HG03066 (cell line): ENCODE data around the gene ADAMTS17.

ENCODE experiments used
- ATAC-seq: cut with Tn5 transposase; IDR thresholded peaks from one replicate; pipeline ENCODE4 v1.9.1; 2021; ENCODE audit warnings: low read depth; ENCODE audit not compliant: unreplicated experiment

Gene ADAMTS17, protein sequence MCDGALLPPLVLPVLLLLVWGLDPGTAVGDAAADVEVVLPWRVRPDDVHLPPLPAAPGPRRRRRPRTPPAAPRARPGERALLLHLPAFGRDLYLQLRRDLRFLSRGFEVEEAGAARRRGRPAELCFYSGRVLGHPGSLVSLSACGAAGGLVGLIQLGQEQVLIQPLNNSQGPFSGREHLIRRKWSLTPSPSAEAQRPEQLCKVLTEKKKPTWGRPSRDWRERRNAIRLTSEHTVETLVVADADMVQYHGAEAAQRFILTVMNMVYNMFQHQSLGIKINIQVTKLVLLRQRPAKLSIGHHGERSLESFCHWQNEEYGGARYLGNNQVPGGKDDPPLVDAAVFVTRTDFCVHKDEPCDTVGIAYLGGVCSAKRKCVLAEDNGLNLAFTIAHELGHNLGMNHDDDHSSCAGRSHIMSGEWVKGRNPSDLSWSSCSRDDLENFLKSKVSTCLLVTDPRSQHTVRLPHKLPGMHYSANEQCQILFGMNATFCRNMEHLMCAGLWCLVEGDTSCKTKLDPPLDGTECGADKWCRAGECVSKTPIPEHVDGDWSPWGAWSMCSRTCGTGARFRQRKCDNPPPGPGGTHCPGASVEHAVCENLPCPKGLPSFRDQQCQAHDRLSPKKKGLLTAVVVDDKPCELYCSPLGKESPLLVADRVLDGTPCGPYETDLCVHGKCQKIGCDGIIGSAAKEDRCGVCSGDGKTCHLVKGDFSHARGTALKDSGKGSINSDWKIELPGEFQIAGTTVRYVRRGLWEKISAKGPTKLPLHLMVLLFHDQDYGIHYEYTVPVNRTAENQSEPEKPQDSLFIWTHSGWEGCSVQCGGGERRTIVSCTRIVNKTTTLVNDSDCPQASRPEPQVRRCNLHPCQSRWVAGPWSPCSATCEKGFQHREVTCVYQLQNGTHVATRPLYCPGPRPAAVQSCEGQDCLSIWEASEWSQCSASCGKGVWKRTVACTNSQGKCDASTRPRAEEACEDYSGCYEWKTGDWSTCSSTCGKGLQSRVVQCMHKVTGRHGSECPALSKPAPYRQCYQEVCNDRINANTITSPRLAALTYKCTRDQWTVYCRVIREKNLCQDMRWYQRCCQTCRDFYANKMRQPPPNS

DNA sequence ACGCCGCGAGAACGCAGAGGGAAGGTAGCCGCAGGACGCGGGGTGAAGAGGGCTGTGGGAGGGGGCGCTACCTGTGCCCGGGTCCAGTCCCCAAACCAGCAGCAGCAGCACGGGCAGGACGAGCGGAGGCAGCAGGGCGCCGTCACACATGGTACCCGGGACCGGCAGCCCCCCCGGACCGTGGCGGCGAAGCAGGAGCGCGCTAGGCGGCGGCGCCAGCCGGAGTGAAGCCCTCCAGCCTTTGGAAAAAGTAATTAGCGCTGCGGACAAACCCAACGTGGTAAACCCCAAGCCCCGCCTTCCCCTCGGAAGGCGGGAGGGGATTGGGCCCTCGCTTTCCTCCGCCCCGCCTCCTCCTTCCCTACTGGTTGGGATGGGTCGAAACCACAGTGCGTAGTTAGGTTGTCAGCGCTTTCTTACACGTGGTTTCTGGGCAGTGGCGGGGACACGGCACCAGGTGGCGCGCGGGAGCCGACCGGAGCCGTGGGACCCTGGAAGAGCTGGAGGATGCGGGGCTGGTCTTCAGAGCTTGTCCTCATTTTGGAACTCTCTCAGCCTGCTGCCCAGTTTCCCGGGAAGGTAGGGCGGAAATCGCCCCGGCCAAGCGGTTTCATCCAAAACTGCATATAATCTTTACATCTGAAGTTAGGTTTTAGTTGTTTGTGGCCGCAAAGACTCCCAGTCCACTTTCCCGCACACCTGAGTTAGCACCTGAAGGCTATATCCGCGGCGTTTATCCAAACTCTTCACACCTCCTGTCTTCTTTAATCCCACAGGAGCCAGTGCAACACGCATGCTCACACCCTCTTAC lies at the start of gene ADAMTS17:
Gene ADAMTS17 (minus strand): TSS at position 226 of the 811 bp plus-strand sequence. CDS start 76 bp downstream, at position 150.
- ATAC-seq, result peak; percentile 94

DNA sequence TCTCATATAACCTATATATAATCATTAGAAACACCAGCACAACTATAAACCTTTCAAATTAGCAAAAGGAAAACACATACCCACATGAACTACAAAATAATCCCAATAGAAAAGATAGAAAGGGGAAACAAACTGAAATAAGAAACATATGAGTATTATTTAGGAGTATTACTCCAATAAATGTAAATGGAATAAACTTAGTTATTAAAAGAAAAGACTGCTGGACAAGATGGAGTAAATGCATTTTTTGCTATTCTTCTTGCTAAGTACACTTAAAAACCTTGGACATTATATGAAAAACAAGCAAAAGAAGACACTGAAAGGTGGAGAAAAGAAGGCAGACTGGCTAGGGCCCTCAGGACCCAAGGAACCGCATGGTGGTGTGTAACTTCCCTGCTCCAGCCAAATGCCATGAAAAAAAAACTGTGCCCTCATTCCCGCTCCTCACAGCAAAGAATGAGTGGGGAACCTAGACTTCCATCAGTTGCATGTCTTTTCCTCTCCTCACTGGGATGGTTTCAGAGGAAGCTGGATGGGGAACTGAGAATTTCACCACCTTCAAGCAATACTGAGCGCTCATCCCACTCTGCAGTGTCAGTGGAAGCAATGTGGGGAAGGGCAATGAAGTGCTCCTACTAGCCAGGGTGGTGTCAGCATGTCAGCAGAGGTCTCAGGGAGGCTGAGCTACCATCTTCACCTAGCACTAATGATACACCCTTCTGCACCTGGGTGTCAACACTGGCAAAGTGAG lies 43.7 kb upstream of the ADAMTS17 start:
- no peak for ATAC-seq

DNA sequence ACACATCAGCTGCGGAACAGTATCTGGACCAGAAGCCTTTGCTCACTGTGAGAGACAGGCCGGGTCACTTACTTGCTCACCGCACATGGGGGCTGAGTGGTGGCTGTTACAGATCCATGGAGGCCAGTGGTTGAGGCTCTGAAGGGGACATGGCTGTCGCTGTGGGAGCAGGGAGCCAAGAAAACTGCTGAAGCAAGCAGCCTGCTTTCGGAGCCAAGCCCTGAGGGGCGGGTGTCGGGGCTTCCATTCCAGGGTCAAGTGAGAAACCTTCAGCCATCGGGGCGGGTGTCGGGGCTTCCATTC lies 42.3 kb upstream of the ADAMTS17 start:
- ATAC-seq, result no peak

DNA sequence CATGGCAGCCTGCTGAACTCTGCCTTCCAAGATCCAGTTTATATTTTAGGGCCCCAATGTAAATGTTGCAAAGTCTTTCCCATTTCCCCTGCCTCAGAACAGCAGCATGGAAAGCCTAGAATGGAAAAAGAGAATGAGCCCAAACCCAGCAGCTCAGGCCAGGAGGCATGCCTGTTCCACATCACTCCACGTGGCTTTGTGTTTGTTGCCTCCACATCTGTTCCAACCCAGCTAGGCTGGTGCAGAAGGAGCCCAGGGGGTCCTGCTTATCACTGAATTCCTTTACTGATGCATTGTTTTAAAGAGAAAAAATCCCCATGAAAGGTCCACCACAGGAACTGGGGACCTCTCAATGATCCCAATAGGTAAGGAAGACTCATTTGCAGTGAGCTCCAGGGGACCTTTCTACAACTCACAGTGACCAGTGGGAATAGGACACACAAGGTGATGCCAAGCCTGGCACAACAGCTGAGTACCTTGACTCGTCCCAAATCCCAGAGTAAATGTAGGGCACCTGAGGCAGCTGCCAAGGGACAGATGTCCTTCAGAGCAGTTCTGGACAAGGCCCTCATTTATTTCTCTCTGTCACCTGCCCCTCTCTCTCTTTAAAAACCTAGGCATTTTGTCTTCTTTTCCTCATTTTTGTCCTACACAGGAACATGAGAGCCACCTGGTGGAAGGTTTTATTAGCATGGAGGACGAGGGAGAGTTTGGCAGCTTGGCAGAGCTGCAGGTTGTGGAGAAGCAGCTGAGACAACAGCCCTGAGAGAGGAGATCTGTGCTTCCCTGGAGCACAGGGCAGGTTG lies 41.7 kb upstream of the ADAMTS17 start:
- no peak for ATAC-seq

DNA sequence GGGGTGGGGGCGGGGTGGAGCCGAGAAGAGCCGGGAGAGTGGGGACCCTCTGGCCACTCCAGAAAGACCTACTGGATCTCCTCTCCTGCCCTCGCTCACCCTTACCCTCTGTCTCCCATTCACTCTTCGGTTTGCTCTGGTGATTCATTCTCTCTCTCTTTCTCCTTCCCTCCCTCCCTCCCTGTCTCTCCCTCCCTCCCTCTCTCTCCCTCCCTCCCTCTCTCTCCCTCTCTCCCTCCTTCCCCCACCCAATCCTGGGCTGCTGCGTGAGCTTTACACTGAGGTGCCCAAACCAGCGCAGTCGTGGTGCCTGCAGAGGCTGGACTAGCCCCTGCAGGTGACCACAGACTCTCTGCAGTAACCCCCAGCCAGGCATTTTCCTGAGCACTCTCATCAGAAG lies 32.2 kb upstream of the ADAMTS17 start:
- no peak for ATAC-seq

DNA sequence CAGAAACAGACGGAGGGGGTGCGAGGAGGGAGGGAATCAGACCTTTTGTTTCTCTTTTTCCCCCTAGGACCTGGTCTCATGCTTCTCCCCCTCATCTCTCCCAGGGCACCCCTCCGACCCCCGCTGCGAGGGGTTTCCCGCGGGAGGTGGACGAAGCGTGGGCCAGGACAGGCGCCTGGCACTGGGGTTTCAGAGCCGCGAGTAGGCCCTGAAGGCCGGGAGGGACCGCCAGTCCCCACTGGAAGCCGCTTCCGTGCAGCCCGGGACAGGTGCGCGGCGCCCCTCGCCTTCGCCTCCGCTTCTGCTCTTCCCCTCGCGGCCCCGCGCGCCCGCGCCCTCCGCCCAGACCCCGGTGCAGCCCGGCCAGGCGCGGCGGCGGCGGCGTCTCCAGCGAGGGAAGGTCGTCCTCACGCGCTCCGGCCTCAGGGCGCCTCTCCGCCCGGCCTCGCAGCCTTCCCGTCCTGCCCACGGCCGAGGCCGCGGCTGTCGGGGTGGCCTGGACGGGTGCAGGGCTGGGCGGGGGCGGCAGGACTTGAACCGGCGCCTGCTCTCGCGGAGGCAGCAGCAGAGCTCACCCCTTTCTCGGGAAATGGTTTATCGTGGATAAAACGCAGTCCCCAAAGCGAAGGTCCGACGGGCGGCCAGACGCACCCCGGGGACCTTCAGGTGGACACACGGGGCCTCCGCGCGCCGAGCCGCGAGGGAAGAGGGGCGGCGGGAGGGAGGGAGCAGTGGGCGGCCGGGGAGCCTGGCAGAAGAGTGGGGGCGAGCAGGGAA lies 31.5 kb upstream of the ADAMTS17 start:
- ATAC-seq, result no peak

DNA sequence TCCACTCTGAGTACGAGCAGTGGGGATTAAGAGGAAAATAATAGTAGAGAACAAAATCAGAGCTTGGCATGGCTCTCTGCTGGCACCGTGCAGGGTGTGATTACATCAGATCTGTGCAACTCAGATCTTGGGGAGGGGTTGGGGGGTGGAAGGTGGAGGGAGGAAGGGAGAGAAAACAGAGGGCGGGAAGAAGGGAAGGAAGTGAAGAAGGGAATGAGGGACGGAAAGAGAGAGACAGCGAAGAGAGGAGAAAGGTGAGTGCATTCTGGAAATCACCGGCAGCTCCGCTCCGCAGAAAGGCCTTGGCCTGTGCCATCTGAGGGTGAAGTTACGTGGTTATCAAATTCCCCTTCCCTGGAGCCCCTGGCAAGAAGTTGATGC lies 31.0 kb upstream of the ADAMTS17 start:
- ATAC-seq, result no peak

DNA sequence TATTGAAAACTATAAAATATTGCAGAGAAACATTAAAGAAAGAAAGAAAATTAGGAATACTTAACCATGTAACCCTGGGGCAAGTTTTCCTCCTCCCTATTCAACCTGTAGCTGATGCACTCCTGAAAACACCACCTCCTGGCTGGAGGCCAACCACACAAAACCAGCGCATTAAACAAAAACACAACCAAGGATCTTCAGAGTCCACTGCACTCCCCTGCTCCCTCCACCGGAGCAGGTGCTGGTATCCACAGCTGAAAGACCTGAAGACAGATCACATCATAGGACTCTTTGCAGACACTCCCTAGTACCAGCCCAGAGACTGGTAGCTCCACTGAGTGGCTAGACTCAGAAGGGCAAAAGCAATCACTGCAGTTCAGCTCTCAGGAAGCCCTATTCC lies 13.6 kb upstream of the ADAMTS17 start:
- no peak for ATAC-seq

DNA sequence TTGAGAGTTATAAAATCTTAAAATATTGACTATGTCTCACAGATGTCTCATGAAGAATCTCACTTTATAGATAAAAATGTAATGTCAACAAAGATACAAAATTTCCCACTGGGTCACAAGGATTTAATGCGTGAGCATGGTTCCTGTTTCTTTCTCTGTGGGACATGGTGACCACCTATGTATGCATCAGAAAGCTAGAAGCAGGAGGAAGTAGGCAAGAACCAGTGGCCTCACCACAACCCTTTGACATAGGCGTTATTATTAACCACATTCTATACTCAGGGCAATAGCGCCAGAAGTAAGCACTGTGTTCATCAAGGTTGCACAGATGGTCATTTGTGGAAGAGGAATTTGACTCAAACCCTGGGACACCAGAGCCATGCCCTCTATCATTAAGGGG lies 11.7 kb upstream of the ADAMTS17 start:
- ATAC-seq, result no peak

DNA sequence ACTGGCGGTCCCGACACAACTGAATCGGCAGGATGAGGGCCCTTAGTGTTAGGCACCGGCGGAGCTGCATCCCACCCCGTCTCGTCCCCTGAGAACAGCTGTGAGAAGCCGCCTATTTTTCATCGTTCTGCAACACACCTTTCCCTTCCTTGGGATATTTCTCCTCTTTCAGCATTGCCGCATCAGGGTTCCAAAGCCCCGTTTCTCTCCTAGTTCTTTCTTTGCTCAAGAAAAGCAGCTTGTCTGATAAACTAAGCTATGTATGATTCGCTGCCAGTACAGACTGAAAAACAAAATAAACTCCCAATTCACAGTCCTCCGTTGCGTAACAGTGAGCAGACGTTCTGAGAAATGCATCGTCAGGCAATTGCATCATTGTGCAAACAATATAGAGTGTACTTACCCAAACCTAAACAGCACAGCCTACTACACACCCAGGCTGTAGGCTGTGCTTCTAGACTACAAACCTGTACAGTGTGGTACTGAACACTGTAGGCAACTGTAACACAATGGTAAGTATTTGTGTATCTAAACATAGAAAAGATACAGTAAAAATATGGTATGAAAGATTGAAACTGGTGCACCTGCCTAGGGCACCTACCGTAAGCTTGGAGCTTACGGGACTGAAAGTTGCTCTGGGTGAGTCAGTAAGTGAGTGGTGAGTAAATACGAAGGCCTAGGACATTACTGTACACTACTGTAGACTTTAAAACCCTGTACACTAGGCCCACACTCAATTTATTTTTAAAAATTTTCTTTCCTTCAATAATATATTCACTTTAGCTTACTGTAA lies 8.9 kb upstream of the ADAMTS17 start:
- ATAC-seq, result no peak

DNA sequence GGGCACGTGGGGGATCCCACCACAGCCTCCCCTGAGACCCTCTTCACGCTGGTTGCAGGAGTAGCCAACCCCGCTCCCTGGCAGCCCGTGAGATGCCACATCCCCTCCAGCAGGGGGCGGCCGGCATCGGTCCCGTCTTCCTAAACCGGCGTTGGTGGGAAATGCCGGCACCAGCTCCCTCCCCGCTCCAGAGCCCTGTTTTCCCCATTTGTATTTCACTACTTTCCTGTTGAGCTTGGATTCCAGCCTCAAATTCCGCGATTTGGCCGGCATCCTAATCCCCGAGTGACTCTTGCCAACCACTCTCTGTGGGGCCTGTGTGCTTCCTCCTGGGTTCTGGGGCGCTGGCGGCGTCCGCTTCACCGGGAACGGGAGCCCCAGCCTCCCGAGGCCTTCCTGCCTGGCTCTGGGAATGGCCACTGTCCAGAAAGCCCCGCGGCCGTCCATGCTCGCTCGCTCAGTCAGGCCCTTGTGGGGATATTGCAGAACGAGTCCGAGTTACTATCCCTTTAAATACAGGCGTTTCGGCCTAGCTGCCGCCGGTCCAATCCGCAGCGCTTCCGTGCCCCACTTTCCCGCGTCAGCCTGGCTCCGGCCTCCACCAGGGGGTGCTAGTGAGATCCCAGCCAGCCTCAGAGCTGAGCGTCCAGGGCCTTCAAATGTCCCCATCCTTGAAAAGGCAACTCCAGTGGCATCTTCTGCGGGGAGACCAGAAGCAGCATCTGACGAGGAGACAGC lies 8.1 kb upstream of the ADAMTS17 start:
- peak; percentile 97 for ATAC-seq

DNA sequence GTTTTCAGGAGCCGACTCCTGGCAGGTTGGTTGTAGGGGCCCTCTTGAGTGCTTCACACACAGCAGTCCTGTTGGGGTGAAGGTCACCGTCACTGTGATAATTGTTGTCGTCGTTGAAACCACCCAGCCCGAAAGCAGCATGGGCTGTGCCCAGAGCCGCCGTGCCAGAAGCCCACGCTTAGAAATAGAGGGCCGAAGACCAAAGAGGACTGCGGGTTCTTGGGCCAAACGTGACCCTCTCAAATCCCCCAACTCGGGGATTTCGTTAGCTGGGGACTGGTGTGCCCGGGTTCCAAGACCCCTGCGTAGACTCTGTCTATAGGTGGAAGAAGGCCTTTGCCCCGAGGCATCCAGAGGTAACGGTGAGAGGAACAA lies 7.5 kb upstream of the ADAMTS17 start:
- ATAC-seq, result no peak

DNA sequence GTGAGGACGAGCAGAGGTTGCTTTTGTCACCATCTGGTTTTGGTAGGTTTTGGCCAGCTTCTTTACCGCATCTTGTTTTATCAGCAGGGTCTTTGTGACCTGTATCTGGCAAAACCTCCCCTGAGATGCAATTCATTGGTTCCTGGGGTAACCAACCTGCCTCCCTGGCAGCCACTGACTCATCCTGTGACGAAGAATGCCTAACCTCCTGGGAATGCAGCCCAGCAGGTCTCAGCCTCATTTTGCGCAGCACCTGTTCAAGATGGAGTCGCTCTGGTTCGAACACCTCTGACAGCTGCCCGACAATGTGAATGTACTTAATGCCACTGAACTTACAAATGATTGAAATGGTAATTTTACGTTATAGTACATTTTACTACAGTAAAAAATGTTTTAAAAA lies 6.8 kb upstream of the ADAMTS17 start:
- ATAC-seq, result no peak

DNA sequence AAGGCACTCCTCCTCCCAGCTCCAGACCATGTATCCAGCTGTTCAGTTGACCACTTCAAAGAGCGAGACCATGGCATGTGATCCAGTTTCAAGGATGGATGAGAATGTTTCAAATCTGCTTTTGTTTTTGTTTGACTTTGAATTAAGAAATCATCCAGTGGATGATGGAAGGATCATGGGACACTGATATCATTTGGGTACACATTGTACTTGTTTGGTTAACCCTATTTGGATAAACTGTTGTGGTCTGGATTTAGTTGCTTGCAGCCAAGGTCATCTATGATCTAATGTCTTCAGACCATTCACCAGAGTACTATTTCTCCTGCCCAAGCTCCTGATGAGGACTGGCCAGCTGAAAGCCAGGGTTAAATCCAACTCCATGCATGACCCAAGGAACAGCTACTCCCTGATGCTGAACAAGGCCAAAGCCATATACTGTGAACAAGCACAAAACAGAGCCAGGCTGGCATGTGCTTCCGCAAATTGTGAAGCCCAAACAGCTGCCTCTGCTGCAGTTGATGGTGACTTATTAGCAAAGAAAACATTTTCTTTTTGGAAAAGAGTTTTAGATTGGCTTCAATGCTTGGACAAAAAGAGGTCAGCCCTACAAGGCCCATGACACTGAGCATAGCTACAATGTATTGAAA lies 5.2 kb upstream of the ADAMTS17 start:
- ATAC-seq, result no peak

DNA sequence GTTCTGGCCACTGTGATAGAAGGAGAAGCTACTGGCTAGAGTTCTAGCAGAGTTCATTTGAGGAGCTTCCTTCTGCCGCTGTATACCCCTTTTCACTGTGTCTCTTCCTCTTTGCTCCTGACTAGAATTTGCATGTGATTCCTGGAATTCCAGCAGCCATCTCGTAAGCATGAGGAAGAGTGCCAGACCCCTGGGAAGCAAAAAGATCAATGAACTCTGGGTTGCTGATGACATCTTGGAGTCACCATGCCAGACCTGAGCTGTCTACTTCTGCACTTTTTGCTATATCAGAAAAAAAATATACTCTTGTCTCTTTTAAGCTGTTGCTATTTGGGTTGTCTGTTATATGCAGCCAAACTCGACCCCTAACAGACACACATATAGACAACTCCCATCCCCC lies 3.7 kb upstream of the ADAMTS17 start:
- ATAC-seq, result no peak

DNA sequence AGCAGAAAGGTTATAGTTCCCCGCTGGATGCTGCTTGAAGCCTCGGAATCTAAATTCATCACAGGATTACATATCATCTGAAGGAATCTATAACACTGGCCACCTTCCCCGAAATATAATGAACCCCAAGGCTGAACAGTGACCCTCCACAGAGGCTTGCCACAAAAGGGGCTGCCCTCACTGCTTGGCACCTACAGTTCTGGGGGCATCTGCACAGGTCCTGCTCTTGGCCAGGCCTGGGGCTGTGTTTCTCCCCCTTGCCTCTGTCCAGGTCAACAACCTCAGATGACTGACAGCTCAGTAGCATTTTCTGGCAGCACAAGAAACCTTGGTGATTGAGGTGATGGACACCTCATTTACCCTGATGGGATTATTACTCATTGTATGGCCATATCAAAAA lies 1.5 kb upstream of the ADAMTS17 start:
- ATAC-seq, result no peak
